Measurements from ENCODE around the gene TIMM22.

TIMM22 gene

DNA sequence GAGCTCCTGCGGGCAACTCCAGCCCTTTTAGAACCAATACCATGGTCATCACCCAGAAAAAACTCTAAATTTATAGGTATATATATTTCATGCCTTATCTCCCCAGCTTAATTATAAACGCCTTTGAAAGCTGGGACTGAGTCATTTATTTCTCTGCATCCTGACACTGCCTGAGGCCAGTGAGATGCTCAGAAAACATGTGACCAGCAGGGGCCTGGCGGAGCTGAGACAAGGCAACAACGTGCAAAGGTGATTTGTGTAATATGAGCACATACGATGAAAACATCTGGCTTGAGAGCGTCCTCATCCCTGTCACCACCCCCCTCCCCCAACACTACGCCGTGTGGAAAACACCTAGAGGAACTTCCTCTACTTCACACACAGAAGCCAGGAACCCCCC lies 40.0 kb upstream of the TIMM22 start:
- Histone ChIP-seq H3K9me3 (replicated peaks in 1 of 11) (no peaks in the 10 kb centered on the region), H3K4me3 (no peak overlapping the region), H3K4me2 (no peak overlapping the region), H3K27ac (no peak overlapping the region), H4K20me1 (peaks cover 0 to 98% (median 41%) of the 10 kb centered on the region in 11 experiments; a peak in 17 of 22 replicates), H3K27me3 (no peaks in the 10 kb centered on the region), H3K36me3 (peaks cover 0 to 70% (median 27%) of the 10 kb centered on the region in 11 experiments; a peak in 16 of 22 replicates), H3K4me1 (peaks cover under 1 to 47% (median 33%) of the 10 kb centered on the region in 10 experiments), H3K9ac (no peak overlapping the region)
- TF ChIP-seq Cebpa-rat (IDR thresholded peaks at IDR 0.05) = no peak

DNA sequence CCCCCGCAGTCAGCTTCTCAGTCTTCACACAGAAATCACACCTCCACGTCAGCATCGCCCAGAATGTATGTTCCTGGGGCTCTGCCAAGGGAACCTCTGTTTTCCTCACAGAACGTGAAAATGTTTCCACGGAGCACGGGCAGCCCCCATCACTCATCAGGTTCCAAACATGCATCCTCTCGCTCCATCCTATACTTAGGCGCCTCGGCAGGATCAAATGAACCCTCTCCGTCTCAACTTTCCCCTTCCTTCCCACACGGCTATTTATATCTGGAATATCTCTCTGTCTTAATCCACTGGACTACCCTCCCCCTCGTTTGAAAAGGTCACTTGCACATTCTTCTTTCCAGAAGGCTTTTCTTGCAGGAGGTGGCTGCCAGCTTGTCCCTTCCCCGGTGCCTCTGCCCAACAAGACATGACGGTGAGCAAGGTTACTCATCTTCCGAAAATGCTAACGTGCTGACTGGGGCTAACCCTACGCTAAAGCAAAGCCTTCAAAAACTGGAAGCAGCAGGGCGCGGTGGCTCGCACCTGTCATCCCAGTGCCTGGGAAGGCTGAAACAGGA lies 39.0 kb upstream of the TIMM22 start:
- Histone ChIP-seq H3K4me1 (peaks cover 0 to 50% (median 37%) of the 10 kb centered on the region in 10 experiments; a peak in 16 of 20 replicates), H3K4me3 (no peak overlapping the region), H3K9me3 (replicated peaks in 1 of 11) (no peaks in the 10 kb centered on the region), H3K36me3 (peaks cover 0 to 77% (median 27%) of the 10 kb centered on the region in 11 experiments; a peak in 16 of 22 replicates), H3K27ac (no peak overlapping the region), H3K4me2 (peak overlapping the region in 1 of 11 experiments; percentile 17; a peak in 1 of 22 replicates), H3K27me3 (no peaks in the 10 kb centered on the region), H3K9ac (no peak overlapping the region), H4K20me1 (peaks cover 0 to 100% (median 43%) of the 10 kb centered on the region in 11 experiments; a peak in 17 of 22 replicates)
- no peak for TF ChIP-seq Cebpa-rat (IDR thresholded peaks at IDR 0.05)

DNA sequence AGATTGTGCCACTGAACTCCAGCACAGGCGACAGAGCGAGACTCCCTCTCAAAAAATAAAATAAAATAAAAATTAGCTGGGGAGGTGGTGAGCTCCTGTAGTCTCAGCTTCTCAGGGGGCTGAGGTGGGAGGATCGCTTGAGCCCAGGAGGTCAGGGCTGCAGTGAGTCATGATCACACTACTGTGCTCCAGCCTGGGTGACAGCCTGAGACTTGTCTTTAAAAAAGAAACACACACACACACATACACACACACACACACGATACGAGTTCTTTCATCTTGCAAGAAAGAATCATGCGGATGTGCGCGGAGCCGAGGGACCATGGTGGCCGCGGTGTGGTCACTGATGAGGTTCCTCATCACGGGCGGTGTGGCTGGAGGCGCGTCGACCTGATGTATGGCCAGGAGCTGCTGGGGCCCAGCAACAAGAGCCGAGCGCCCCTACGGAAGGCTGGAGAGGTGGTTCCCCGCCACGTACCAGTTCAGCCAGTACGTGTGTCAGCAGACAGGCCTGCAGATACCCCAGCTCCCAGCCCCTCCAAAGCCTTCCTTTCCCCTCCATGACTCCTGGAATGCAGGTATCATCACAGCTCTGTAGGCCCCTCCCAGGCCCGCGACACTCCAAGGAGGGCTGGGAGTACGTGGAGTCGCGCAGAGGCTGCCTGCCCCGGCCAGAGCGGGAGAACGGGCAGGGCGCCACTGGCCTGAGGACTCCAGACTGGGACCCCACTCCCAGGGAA lies 38.0 kb upstream of the TIMM22 start:
- H3K9me3 ChIP-seq (replicated peaks in 1 of 11) = no peaks in the 10 kb centered on the region
- H3K4me2 ChIP-seq = peak overlapping the region in 2 of 11 experiments; percentile 11 to 18; a peak in 2 of 22 replicates
- peaks cover 0 to 100% (median 39%) of the 10 kb centered on the region in 11 experiments; a peak in 16 of 22 replicates for H4K20me1 ChIP-seq
- H3K9ac ChIP-seq = no peak overlapping the region
- no peak overlapping the region for H3K4me3 ChIP-seq
- peak overlapping the region in 1 of 11 experiments; percentile 34; a peak in 1 of 22 replicates for H3K27ac ChIP-seq
- H3K36me3 ChIP-seq = peaks cover 0 to 76% (median 27%) of the 10 kb centered on the region in 11 experiments; a peak in 16 of 22 replicates
- TF ChIP-seq Cebpa-rat (IDR thresholded peaks at IDR 0.05) = no peak
- peaks cover 0 to 55% (median 43%) of the 10 kb centered on the region in 10 experiments; a peak in 16 of 20 replicates for H3K4me1 ChIP-seq
- no peaks in the 10 kb centered on the region for H3K27me3 ChIP-seq

DNA sequence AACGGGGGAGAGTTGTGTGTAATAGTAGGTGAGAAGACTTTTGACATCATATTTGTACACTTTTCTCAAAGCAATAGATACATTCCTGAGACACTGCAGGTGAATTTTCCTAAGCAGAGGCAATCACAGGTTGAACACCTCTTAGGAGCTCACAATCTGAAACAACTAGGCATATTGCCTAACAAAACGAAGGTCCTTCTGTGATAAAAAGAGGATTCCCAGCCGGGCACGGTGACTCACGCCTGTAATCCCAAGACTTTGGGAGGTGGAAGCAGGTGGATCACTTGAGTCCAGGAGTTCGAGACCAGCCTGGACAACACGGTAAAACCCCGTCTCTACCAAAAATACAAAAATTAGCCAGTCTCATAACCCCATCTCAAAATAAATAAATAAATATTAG lies 34.8 kb upstream of the TIMM22 start:
- Histone ChIP-seq H3K27ac (no peak overlapping the region), H3K36me3 (peaks cover 0 to 63% (median 17%) of the 10 kb centered on the region in 11 experiments; a peak in 14 of 22 replicates), H3K4me2 (peak overlapping the region in 6 of 11 experiments; percentile 6 to 36 (median 10); a peak in 3 of 22 replicates), H3K4me3 (no peak overlapping the region), H4K20me1 (peaks cover 0 to 99% (median 39%) of the 10 kb centered on the region in 11 experiments; a peak in 15 of 22 replicates), H3K9ac (no peak overlapping the region), H3K9me3 (replicated peaks in 1 of 11) (no peaks in the 10 kb centered on the region), H3K4me1 (peaks cover 5 to 84% (median 74%) of the 10 kb centered on the region in 10 experiments), H3K27me3 (no peaks in the 10 kb centered on the region)
- no peak for TF ChIP-seq Cebpa-rat (IDR thresholded peaks at IDR 0.05)

DNA sequence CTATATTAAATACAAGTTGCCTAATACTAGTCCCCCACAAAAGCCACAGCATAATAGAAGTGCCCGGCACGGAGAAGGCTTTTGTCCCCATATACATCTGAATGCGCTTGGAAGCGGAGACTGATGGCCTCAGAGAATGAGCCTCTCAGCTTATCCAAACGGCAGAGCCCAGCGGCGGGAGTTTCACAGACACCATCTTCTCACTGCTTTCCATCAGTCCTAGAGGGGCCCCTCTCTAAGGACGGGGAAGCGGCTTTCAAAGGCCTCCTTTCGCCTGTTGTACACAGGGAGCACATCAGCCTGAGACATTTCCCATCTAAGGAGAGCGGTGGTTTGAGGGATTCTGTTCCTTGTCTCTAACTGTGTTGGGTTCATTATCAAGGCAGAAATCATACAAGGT lies 34.3 kb upstream of the TIMM22 start:
- H3K4me3 ChIP-seq = no peak overlapping the region
- H3K9ac ChIP-seq = no peak overlapping the region

DNA sequence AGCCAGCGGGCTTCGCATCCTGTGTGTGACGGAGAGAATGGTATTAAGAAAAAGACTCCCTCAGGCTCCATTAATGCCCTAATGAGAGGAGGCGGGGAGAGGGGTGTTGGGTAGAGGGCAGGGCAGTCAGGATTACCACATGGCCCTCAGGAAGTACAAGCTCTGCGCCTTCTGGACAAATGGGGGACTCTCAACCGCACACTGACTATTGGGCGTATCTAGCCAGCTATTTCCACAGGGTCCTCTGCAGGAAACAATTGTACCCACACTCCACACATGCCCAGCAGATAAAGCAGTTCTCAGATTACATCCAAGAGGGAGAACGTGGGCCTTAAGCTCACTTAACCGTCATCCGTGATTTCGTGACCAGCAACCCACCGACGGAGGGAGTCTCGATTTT lies 32.1 kb upstream of the TIMM22 start:
- H3K36me3 ChIP-seq = peaks cover 0 to 62% (median 16%) of the 10 kb centered on the region in 11 experiments; a peak in 13 of 22 replicates
- peak overlapping the region in 1 of 11 experiments; percentile 2; a peak in 2 of 22 replicates for H3K9ac ChIP-seq
- no peak for TF ChIP-seq Cebpa-rat (IDR thresholded peaks at IDR 0.05)
- H4K20me1 ChIP-seq = peaks cover 0 to 99% (median 44%) of the 10 kb centered on the region in 11 experiments; a peak in 14 of 22 replicates
- no peak overlapping the region for H3K4me3 ChIP-seq
- peak overlapping the region in 4 of 11 experiments; percentile 8 to 43 (median 26); a peak in 5 of 22 replicates for H3K27ac ChIP-seq
- H3K4me2 ChIP-seq = peak overlapping the region in 7 of 11 experiments; percentile 11 to 40 (median 21); a peak in 7 of 22 replicates
- no peaks in the 10 kb centered on the region for H3K27me3 ChIP-seq
- peaks cover 6 to 87% (median 73%) of the 10 kb centered on the region in 10 experiments for H3K4me1 ChIP-seq
- H3K9me3 ChIP-seq (replicated peaks in 1 of 11) = no peaks in the 10 kb centered on the region

More for the DNA sequence above, 34.3 kb upstream of the TIMM22 start:
- Histone ChIP-seq H4K20me1 (peaks cover 0 to 99% (median 43%) of the 10 kb centered on the region in 11 experiments; a peak in 15 of 22 replicates), H3K36me3 (peaks cover 0 to 59% (median 12%) of the 10 kb centered on the region in 11 experiments; a peak in 15 of 22 replicates), H3K4me2 (no peak overlapping the region; a peak in 1 of 22 replicates), H3K27me3 (no peaks in the 10 kb centered on the region), H3K9me3 (replicated peaks in 1 of 11) (no peaks in the 10 kb centered on the region), H3K4me1 (peaks cover 6 to 84% (median 74%) of the 10 kb centered on the region in 10 experiments), H3K27ac (no peak overlapping the region)
- TF ChIP-seq Cebpa-rat (IDR thresholded peaks at IDR 0.05) = no peak

DNA sequence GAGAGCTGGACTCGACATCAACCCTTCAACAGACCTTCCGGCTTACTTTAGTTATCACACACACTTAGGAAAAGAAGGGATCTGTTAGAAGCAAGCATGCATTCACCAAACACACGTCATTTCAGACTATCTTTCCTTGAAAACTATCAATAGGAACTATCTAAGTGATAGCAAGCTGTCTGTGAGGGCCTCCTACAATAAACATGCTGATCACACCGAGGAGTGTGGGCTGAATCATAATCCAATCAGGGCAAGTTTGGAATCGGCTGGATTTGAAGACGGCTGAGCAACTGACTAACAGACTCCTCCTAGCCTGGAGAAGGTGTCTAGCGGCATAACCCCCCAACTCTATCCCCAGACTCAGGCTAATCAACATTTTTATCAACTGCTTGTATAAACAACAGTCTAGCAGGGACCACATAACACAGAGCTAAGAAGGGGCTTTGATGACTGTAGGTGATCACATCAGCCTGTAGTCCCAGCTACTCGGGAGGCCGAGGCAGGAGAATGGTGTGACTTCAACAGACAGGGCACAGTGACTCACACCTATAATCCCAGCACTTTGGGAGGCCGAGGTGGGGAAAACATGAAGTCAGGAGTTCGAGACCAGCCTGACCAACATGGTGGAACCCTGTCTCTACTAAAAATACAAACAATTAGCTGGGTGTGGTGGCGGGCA lies 31.5 kb upstream of the TIMM22 start:
- Histone ChIP-seq H3K4me3 (no peak overlapping the region), H3K27ac (peak overlapping the region in 3 of 11 experiments; percentile 8 to 43 (median 23); a peak in 4 of 22 replicates), H3K9ac (peak overlapping the region in 1 of 11 experiments; percentile 12; a peak in 1 of 22 replicates), H3K36me3 (peaks cover 0 to 62% (median 20%) of the 10 kb centered on the region in 11 experiments; a peak in 13 of 22 replicates), H3K4me1 (peaks cover 6 to 93% (median 76%) of the 10 kb centered on the region in 10 experiments), H3K27me3 (no peaks in the 10 kb centered on the region), H3K4me2 (peak overlapping the region in 7 of 11 experiments; percentile 13 to 87 (median 74); a peak in 7 of 22 replicates), H3K9me3 (replicated peaks in 1 of 11) (no peaks in the 10 kb centered on the region), H4K20me1 (peaks cover 0 to 99% (median 44%) of the 10 kb centered on the region in 11 experiments; a peak in 14 of 22 replicates)
- no peak for TF ChIP-seq Cebpa-rat (IDR thresholded peaks at IDR 0.05)

DNA sequence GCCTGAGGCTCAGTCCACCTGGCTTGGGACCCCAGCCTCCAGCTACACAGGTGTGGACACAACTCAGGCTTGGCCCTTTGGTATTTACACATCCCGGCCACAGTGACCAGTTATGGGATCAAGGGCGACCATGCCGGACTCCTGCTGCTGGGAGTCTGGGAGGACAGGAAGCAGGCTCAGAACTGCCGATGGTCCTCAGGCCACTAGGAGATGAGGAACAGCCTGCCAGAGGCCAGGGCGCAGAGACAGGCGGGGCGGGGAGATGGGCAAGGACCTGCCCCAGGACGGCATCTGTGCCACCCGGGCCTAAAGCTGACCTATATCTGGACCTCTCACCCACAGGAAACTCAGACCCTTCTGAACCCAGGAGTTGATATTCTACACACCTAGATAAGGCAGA lies 29.8 kb upstream of the TIMM22 start:
- no peak for TF ChIP-seq Cebpa-rat (IDR thresholded peaks at IDR 0.05)
- H3K4me2 ChIP-seq = peak overlapping the region; percentile 43 to 87 (median 74); a peak in 21 of 22 replicates
- H3K27ac ChIP-seq = peak overlapping the region in 7 of 11 experiments; percentile 29 to 54 (median 37); a peak in 10 of 22 replicates

More for the DNA sequence above, 29.8 kb upstream of the TIMM22 start:
- Histone ChIP-seq H3K4me3 (peak overlapping the region in 1 of 10 experiments; percentile 22; a peak in 1 of 20 replicates), H4K20me1 (peaks cover 0 to 99% (median 38%) of the 10 kb centered on the region in 11 experiments; a peak in 14 of 22 replicates), H3K36me3 (peaks cover 0 to 72% (median 20%) of the 10 kb centered on the region in 11 experiments; a peak in 13 of 22 replicates), H3K9me3 (replicated peaks in 1 of 11) (no peaks in the 10 kb centered on the region), H3K27me3 (no peaks in the 10 kb centered on the region), H3K4me1 (peaks cover 6 to 96% (median 77%) of the 10 kb centered on the region in 10 experiments), H3K9ac (peak overlapping the region in 3 of 11 experiments; percentile 29 to 53 (median 40); a peak in 6 of 22 replicates)

Data from BLaER1 treated with 17β-estradiol and CSF1 and Interleukin-3, amounts not matched to agents 10 nM and 100 nM (cell line).